Measurements from ENCODE around the gene WWOX. TPM values are rescaled to one million over a fixed set of nuclear protein-coding genes. Genes with fewer than 3 reads are reported as not detected.

The WWOX gene
- polyA plus RNA-seq, 1 donor from 2014 or later = 25.6 TPM

- no peak overlapping the region for H3K4me2 ChIP-seq (ENCODE audit: low read length)
- no peaks in the 10 kb centered on the region for H3K36me3 ChIP-seq (ENCODE audit: insufficient read depth, low read length)
- H4K20me1 ChIP-seq (ENCODE audit: insufficient read depth) = no peaks in the 10 kb centered on the region
- H2AFZ ChIP-seq (ENCODE audit: low read depth, low read length) = no peak overlapping the region
- no peak overlapping the region for H3K4me3 ChIP-seq (ENCODE audit: low read length)
- H3K27me3 ChIP-seq (ENCODE audit: insufficient read depth, low read depth, low read length) = no peaks in the 10 kb centered on the region
- TF ChIP-seq EZH2 (IDR thresholded peaks at IDR 0.05; ENCODE audit: borderline replicate concordance, insufficient read depth, low read length, poor library complexity, severe bottlenecking) = no peak
- no peak for TF ChIP-seq RAD21 (conservative IDR thresholded peaks at IDR 0.05)
- no peak for TF ChIP-seq POLR2AphosphoS5 (IDR thresholded peaks at IDR 0.05)
- no peak for TF ChIP-seq CTCF (IDR thresholded peaks at IDR 0.05; ENCODE audit: poor library complexity, severe bottlenecking)
- no peak for TF ChIP-seq EP300 (conservative IDR thresholded peaks at IDR 0.05; ENCODE audit: poor library complexity, severe bottlenecking)
- H3K27ac ChIP-seq (ENCODE audit: low read length) = no peak overlapping the region
- no peak overlapping the region for H3K9ac ChIP-seq (ENCODE audit: low read length)
- no peaks in the 10 kb centered on the region for H3K79me2 ChIP-seq (replicated peaks; ENCODE audit: insufficient read depth, low read length)
- no peaks in the 10 kb centered on the region for H3F3A ChIP-seq (ENCODE audit: insufficient read depth, low read length, poor library complexity, severe bottlenecking)
- H3K9me2 ChIP-seq (ENCODE audit: insufficient read depth, low read length) = no peaks in the 10 kb centered on the region
- H3K9me3 ChIP-seq (ENCODE audit: low read length) = no peaks in the 10 kb centered on the region
These were observed 568.2 kb downstream of the WWOX start for GRCh38 chr16:78667675-78668074.

GRCh38 chr16:78668393-78668792 is 568.9 kb downstream of the WWOX start:
- Histone ChIP-seq H3K27me3 (ENCODE audit: insufficient read depth, low read depth, low read length) (no peaks in the 10 kb centered on the region), H3K79me2 (replicated peaks; ENCODE audit: insufficient read depth, low read length) (no peaks in the 10 kb centered on the region), H2AFZ (ENCODE audit: low read depth, low read length) (no peak overlapping the region), H3F3A (ENCODE audit: insufficient read depth, low read length, poor library complexity, severe bottlenecking) (no peaks in the 10 kb centered on the region), H3K9ac (ENCODE audit: low read length) (no peak overlapping the region), H3K9me3 (ENCODE audit: low read length) (no peaks in the 10 kb centered on the region), H3K4me3 (ENCODE audit: low read length) (no peak overlapping the region), H3K36me3 (ENCODE audit: insufficient read depth, low read length) (no peaks in the 10 kb centered on the region), H3K27ac (ENCODE audit: low read length) (no peak overlapping the region), H3K4me2 (ENCODE audit: low read length) (no peak overlapping the region), H3K9me2 (ENCODE audit: insufficient read depth, low read length) (no peaks in the 10 kb centered on the region), H4K20me1 (ENCODE audit: insufficient read depth) (no peaks in the 10 kb centered on the region)
- TF ChIP-seq POLR2AphosphoS5 (IDR thresholded peaks at IDR 0.05) (no peak), REST (IDR thresholded peaks at IDR 0.05; ENCODE audit: borderline replicate concordance) (no peak), EZH2 (IDR thresholded peaks at IDR 0.05; ENCODE audit: borderline replicate concordance, insufficient read depth, low read length, poor library complexity, severe bottlenecking) (no peak)

GRCh38 chr16:78669994-78670393 is 570.5 kb downstream of the WWOX start:
- H3K27ac ChIP-seq (ENCODE audit: low read length) = no peak overlapping the region
- no peaks in the 10 kb centered on the region for H3K27me3 ChIP-seq (ENCODE audit: insufficient read depth, low read depth, low read length)
- H3F3A ChIP-seq (ENCODE audit: insufficient read depth, low read length, poor library complexity, severe bottlenecking) = no peaks in the 10 kb centered on the region
- no peak overlapping the region for H2AFZ ChIP-seq (ENCODE audit: low read depth, low read length)
- no peak overlapping the region for H3K4me2 ChIP-seq (ENCODE audit: low read length)
- H4K20me1 ChIP-seq (ENCODE audit: insufficient read depth) = no peaks in the 10 kb centered on the region
- H3K9me3 ChIP-seq (ENCODE audit: low read length) = no peaks in the 10 kb centered on the region
- no peaks in the 10 kb centered on the region for H3K79me2 ChIP-seq (replicated peaks; ENCODE audit: insufficient read depth, low read length)
- no peaks in the 10 kb centered on the region for H3K36me3 ChIP-seq (ENCODE audit: insufficient read depth, low read length)
- no peaks in the 10 kb centered on the region for H3K9me2 ChIP-seq (ENCODE audit: insufficient read depth, low read length)
- no peak overlapping the region for H3K4me3 ChIP-seq (ENCODE audit: low read length)
- H3K9ac ChIP-seq (ENCODE audit: low read length) = no peak overlapping the region
- no peak for TF ChIP-seq CTCF (IDR thresholded peaks at IDR 0.05; ENCODE audit: poor library complexity, severe bottlenecking)
- TF ChIP-seq EP300 (conservative IDR thresholded peaks at IDR 0.05; ENCODE audit: poor library complexity, severe bottlenecking) = no peak
- no peak for TF ChIP-seq REST (IDR thresholded peaks at IDR 0.05; ENCODE audit: borderline replicate concordance)
- no peak for TF ChIP-seq TAF1 (IDR thresholded peaks at IDR 0.05; ENCODE audit: low read depth)
- TF ChIP-seq EZH2 (IDR thresholded peaks at IDR 0.05; ENCODE audit: borderline replicate concordance, insufficient read depth, low read length, poor library complexity, severe bottlenecking) = no peak
- no peak for TF ChIP-seq POLR2AphosphoS5 (IDR thresholded peaks at IDR 0.05)
- no peak for TF ChIP-seq SMC3 (conservative IDR thresholded peaks at IDR 0.05; ENCODE audit: poor library complexity)
- no peak for TF ChIP-seq MXI1 (conservative IDR thresholded peaks at IDR 0.05; ENCODE audit: poor library complexity, severe bottlenecking)
- no peak for TF ChIP-seq RAD21 (conservative IDR thresholded peaks at IDR 0.05)

All from neural cell (in vitro differentiated cells).